Right lobe of liver (tissue), 4 donors: ENCODE results near the gene DMWD.

ENCODE experiments used
- CTCF ChIP-seq, 4 donors: fragments of 200-600 bp in 3 of 4; fragments of 450-650 bp in 1 of 4; IDR thresholded peaks; one replicate each; pipeline versions ENCODE4 v1.5.1 to v1.8.0; 2016 to 2022; ENCODE audit warnings: antibody characterized with exemption in 4 of 4, mild to moderate bottlenecking in 2 of 4
- POLR2A ChIP-seq: fragments of 450-650 bp; IDR thresholded peaks from one replicate; pipeline ENCODE4 v1.6.1; 2017; ENCODE audit warnings: antibody characterized with exemption, mild to moderate bottlenecking
- donor health status: DM: no; HTN: no; CAD: no.
- donor health status: DM: no; HTN: no; CAD: no.
- donor health status: DM: no; HTN: yes; CAD: no.

- TF ChIP-seq CTCF (IDR thresholded peaks at IDR 0.05) (no peak), POLR2A (no peak)
These were observed 12.5 kb downstream of the DMWD start for GRCh38 chr19:45780146-45780447.
